Activated CD8-positive, alpha-beta T cell treated with anti-CD3 and anti-CD28 coated beads, Interleukin-2, amount 10 ng/mL, durations not matched to agents 7 days and 5 days (primary cell): Measurements from ENCODE around the gene MRPS30. TPM values are rescaled to one million over a fixed set of nuclear protein-coding genes. Genes with fewer than 3 reads are reported as not detected.
"Not testable (repeated sequence)": the region's sequence is repeated elsewhere in the genome, so short reads cannot be mapped to it uniquely, and the experiment has no call there.

Experiments used
- ATAC-seq: fragments of 150-1000 bp; cut with Tn5 transposase; one replicate; pipeline ENCODE4 v1.10.0; 2021; ENCODE audit warnings: moderate library complexity
- CTCF ChIA-PET: fragments of 350-600 bp; sonication (Branson Sonifier 250); formaldehyde crosslinking; loops from one replicate; lab custom pipeline; 2021; ENCODE audit warnings: antibody characterized with exemption; lab: Charles Lee
- POLR2A ChIA-PET: fragments of 350-600 bp; sonication (Branson Sonifier 250); formaldehyde crosslinking; loops from one replicate; lab custom pipeline; 2021; ENCODE audit warnings: antibody characterized with exemption; lab: Charles Lee
- DNase-seq: peaks from one replicate; pipeline ENCODE4 v3.0.0-alpha.2; 2020
- H3K27ac Mint-ChIP-seq: one replicate; pipeline ENCODE4 v1.8.0; 2021; ENCODE audit warnings: mild to moderate bottlenecking, mixed read lengths
- H3K27me3 Mint-ChIP-seq: one replicate; pipeline ENCODE4 v1.8.0; 2021; ENCODE audit warnings: low read depth, mixed read lengths
- H3K36me3 Mint-ChIP-seq: one replicate; pipeline ENCODE4 v1.8.0; 2021; ENCODE audit warnings: low read depth, mixed read lengths
- H3K4me1 Mint-ChIP-seq: one replicate; pipeline ENCODE4 v1.8.0; 2021; ENCODE audit warnings: low read depth, mixed read lengths
- H3K4me3 Mint-ChIP-seq: one replicate; pipeline ENCODE4 v1.8.0; 2021; ENCODE audit warnings: mild to moderate bottlenecking, mixed read lengths
- H3K9me3 Mint-ChIP-seq: one replicate; pipeline ENCODE4 v1.8.0; 2022; ENCODE audit warnings: mixed read lengths; ENCODE audit not compliant: insufficient read depth
- total RNA-seq, 2 experiments: library from RNA; stranded (reverse); gene quantifications; one replicate each; pipeline ENCODE4 v1.2.3, GENCODE V29; 2021

The MRPS30 gene
- total RNA-seq, 2 experiments from 2014 or later = 38.2 to 38.9 TPM

DNA sequence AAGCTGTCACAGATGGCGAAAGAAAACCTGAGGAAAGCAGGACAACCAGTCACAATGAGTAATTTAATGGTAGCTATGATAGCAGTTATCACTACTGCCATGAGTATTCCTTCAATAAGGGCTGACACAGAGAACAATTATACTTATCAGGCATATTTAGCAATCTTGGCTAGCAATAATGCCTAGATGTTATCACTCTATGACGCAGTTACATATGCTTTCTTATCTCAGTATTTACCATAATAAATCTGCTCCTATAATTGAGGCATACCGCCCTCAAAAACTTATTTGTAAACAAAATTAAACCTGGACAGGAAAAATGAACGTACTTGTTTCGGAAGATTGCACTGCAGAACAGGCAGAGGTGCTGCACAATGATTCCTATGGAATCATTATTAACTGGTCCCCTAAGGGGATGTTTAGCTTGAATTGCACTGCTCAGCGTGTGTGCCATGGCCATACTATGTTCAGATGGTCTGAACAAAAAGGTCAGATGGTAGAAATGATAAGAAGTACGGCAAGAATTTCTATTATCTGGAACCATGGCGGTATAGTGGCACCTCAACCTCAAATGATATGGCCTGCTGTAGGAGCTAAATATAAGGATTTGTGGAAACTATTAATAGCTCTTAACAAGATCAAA is 16.6 kb upstream of the MRPS30 start:
- DNase-seq, H3K4me3 Mint-ChIP-seq, ATAC-seq, POLR2A ChIA-PET, H3K27ac Mint-ChIP-seq, H3K36me3 Mint-ChIP-seq, H3K27me3 Mint-ChIP-seq, H3K4me1 Mint-ChIP-seq: not testable (repeated sequence)
- CTCF ChIA-PET = interaction anchor here (1.1 kb wide), 1 partner anchor 18 kb away, joined by 3 read pairs; no protein-coding TSS in a partner anchor
- peaks cover 44% of the 10 kb centered on the region for H3K9me3 Mint-ChIP-seq

DNA sequence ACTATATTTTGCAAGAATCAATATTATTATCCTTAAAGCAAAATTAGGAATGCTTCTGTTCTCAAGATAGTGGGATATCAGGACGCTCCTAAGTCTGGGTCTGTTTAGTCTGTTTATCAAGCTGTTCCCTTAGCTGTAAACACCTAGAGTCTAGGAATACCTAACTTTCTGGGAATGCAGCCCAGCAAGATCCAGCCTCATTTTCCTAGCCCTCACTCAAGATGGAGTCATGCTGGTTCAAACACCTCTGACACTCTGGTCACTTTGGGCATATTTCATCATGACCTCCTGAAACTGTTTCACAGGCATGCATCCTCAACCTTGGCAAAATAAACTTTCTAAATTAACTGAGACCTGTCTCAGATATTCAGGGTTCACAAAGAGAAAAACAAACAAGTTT is 14.4 kb upstream of the MRPS30 start:
- no peak overlapping the region for H3K4me3 Mint-ChIP-seq
- peaks cover 12% of the 10 kb centered on the region for H3K4me1 Mint-ChIP-seq
- peaks cover 40% of the 10 kb centered on the region for H3K9me3 Mint-ChIP-seq
- H3K27ac Mint-ChIP-seq = no peak overlapping the region
- POLR2A ChIA-PET = no interaction called here
- CTCF ChIA-PET = no interaction called here
- no peaks in the 10 kb centered on the region for H3K36me3 Mint-ChIP-seq
- ATAC-seq = no peak
- no peaks in the 10 kb centered on the region for H3K27me3 Mint-ChIP-seq
- DNase-seq = no peak

DNA sequence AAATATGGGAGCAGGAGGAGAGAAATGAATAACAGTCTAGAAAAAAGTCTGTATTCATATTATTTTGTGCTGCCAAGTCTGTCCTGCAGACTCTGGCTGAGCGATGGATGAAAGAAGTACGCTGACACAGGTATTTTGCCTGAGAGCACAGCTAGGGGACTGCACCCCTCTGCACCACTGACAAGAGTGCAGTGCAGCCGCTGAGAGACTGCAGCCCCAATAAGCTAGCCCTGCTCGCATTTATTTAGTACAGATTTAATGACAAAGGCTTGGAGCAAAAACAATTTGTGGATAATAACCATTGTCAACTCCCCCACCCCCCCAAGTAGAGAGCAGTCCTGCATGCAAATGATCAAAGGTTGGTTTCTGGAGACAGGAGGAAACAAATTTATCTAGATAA is 13.3 kb upstream of the MRPS30 start:
- ATAC-seq = no peak
- no peak for DNase-seq
- no peak overlapping the region for H3K4me3 Mint-ChIP-seq
- ChIA-PET CTCF (no interaction called here), POLR2A (no interaction called here)
- peaks cover 40% of the 10 kb centered on the region for H3K9me3 Mint-ChIP-seq
- no peak overlapping the region for H3K27ac Mint-ChIP-seq
- peaks cover 12% of the 10 kb centered on the region for H3K4me1 Mint-ChIP-seq
- H3K36me3 Mint-ChIP-seq = no peaks in the 10 kb centered on the region
- H3K27me3 Mint-ChIP-seq = no peaks in the 10 kb centered on the region

- Mint-ChIP-seq H3K4me3 (no peak overlapping the region), H3K27ac (no peak overlapping the region), H3K9me3 (peaks cover 35% of the 10 kb centered on the region), H3K36me3 (no peaks in the 10 kb centered on the region), H3K4me1 (peaks cover 12% of the 10 kb centered on the region), H3K27me3 (no peaks in the 10 kb centered on the region)
- ChIA-PET POLR2A (no interaction called here), CTCF (no interaction called here)
- DNase-seq = no peak
- no peak for ATAC-seq
Measured at GRCh38 chr5:44797841-44798240, 10.9 kb upstream of the MRPS30 start.

- ChIA-PET CTCF (no interaction called here), POLR2A (no interaction called here)
- H3K9me3 Mint-ChIP-seq = peaks cover 7% of the 10 kb centered on the region
- H3K27ac Mint-ChIP-seq = no peak overlapping the region
- no peak for ATAC-seq
- no peaks in the 10 kb centered on the region for H3K36me3 Mint-ChIP-seq
- DNase-seq = no peak
- peaks cover 2% of the 10 kb centered on the region for H3K27me3 Mint-ChIP-seq
- peaks cover 14% of the 10 kb centered on the region for H3K4me1 Mint-ChIP-seq
- no peak overlapping the region for H3K4me3 Mint-ChIP-seq
Measured at GRCh38 chr5:44801992-44802391, 6.8 kb upstream of the MRPS30 start.

- Mint-ChIP-seq H3K9me3 (no peaks in the 10 kb centered on the region), H3K27me3 (peaks cover 2% of the 10 kb centered on the region), H3K27ac (no peak overlapping the region), H3K4me3 (no peak overlapping the region), H3K4me1 (peaks cover 21% of the 10 kb centered on the region), H3K36me3 (peaks cover 12% of the 10 kb centered on the region)
- POLR2A ChIA-PET = no interaction called here
- CTCF ChIA-PET = no interaction called here
- DNase-seq (no peak), ATAC-seq (no peak)
Measured at GRCh38 chr5:44806608-44807007, 2.1 kb upstream of the MRPS30 start.

GRCh38 chr5:44807269-44807668 is 1.5 kb upstream of the MRPS30 start:
- H3K4me1 Mint-ChIP-seq = peaks cover 25% of the 10 kb centered on the region
- CTCF ChIA-PET = no interaction called here
- no peak for DNase-seq
- H3K9me3 Mint-ChIP-seq = no peaks in the 10 kb centered on the region
- H3K4me3 Mint-ChIP-seq = no peak overlapping the region
- H3K36me3 Mint-ChIP-seq = peaks cover 16% of the 10 kb centered on the region
- no peak overlapping the region for H3K27ac Mint-ChIP-seq
- no peak for ATAC-seq
- H3K27me3 Mint-ChIP-seq = peaks cover 2% of the 10 kb centered on the region
- POLR2A ChIA-PET = no interaction called here

DNA sequence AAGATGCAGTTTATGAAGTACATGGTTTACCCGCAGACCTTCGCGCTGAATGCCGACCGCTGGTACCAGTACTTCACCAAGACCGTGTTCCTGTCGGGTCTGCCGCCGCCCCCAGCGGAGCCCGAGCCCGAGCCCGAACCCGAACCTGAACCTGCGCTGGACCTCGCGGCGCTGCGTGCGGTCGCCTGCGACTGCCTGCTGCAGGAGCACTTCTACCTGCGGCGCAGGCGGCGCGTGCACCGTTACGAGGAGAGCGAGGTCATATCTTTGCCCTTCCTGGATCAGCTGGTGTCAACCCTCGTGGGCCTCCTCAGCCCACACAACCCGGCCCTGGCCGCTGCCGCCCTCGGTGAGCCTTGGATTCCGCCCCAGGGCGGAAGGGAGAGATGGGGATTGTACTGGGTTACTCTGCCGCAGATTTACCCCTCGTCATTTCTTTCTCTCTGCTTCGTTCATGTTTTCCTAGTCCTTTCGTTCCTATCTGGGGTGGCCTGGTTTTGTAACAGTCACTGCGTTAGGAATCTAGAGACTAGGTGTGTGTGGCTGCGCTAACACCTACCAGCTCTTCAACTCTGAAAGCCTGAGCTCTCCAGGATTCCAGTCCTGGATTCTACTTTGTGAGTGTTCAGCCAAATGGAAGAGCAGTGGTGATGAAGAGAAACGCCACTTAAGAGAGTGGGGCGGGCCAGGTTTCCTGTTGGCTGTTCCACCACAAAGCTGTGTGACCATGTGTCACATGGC is 638 bp downstream of the MRPS30 start:
- Mint-ChIP-seq H3K27ac (peak overlapping the region; percentile 98), H3K36me3 (peaks cover 25% of the 10 kb centered on the region), H3K4me3 (peak overlapping the region; percentile 97), H3K4me1 (peaks cover 25% of the 10 kb centered on the region), H3K27me3 (peaks cover 2% of the 10 kb centered on the region), H3K9me3 (no peaks in the 10 kb centered on the region)
- DNase-seq = peak; percentile 69
- ATAC-seq = peak; percentile 50
- CTCF ChIA-PET = no interaction called here
- POLR2A ChIA-PET = interaction anchor here (1.1 to 1.2 kb wide), 2 partner anchors 1325 to 1860 kb away, joined by 4 read pairs; partner anchors contain the start of gene TMEM267

GRCh38 chr5:44809956-44810420 is 1.2 kb downstream of the MRPS30 start:
- Mint-ChIP-seq H3K27me3 (peaks cover 2% of the 10 kb centered on the region), H3K4me3 (peak overlapping the region; percentile 97), H3K27ac (peak overlapping the region; percentile 98), H3K4me1 (peaks cover 25% of the 10 kb centered on the region), H3K9me3 (no peaks in the 10 kb centered on the region), H3K36me3 (peaks cover 31% of the 10 kb centered on the region)
- CTCF ChIA-PET = no interaction called here
- no peak for ATAC-seq
- no peak for DNase-seq
- POLR2A ChIA-PET = interaction anchor here (1.1 kb wide), 1 partner anchor 1861 kb away, joined by 4 read pairs; no protein-coding TSS in a partner anchor

DNA sequence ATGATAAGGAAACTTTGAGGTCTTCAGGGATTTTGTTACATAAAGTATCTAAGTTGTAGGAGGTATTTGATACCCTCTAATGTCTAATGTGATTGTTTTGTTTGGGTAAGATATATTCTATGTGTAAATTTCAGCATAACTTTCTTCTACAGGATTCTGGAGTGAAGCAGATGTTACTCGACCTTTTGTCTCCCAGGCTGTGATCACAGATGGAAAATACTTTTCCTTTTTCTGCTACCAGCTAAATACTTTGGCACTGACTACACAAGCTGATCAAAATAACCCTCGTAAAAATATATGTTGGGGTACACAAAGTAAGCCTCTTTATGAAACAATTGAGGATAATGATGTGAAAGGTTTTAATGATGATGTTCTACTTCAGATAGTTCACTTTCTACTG is 6.0 kb downstream of the MRPS30 start:
- CTCF ChIA-PET = no interaction called here
- Mint-ChIP-seq H3K27me3 (no peaks in the 10 kb centered on the region), H3K4me3 (no peak overlapping the region)

GRCh38 chr5:44821164-44821563 is 12.4 kb downstream of the MRPS30 start:
- Mint-ChIP-seq H3K36me3 (peaks cover 51% of the 10 kb centered on the region), H3K4me3 (no peak overlapping the region), H3K27me3 (no peaks in the 10 kb centered on the region), H3K27ac (no peak overlapping the region), H3K4me1 (no peaks in the 10 kb centered on the region), H3K9me3 (no peaks in the 10 kb centered on the region)
- ChIA-PET CTCF (no interaction called here), POLR2A (no interaction called here)
- no peak for ATAC-seq
- no peak for DNase-seq

More for the DNA sequence above, 6.0 kb downstream of the MRPS30 start:
- Mint-ChIP-seq H3K27ac (no peak overlapping the region), H3K36me3 (peaks cover 50% of the 10 kb centered on the region), H3K4me1 (peaks cover 19% of the 10 kb centered on the region), H3K9me3 (no peaks in the 10 kb centered on the region)
- no peak for ATAC-seq
- POLR2A ChIA-PET = no interaction called here
- no peak for DNase-seq

- Mint-ChIP-seq H3K36me3 (peaks cover 50% of the 10 kb centered on the region), H3K4me1 (peaks cover 16% of the 10 kb centered on the region)
- H3K9me3 Mint-ChIP-seq, POLR2A ChIA-PET, ATAC-seq, CTCF ChIA-PET, H3K27ac Mint-ChIP-seq, DNase-seq, H3K4me3 Mint-ChIP-seq, H3K27me3 Mint-ChIP-seq: not testable (repeated sequence)
Measured at GRCh38 chr5:44824662-44825061, 15.9 kb downstream of the MRPS30 start.
